Activated CD8-positive, alpha-beta memory T cell treated with anti-CD3 and anti-CD28 coated beads for 36 hours (primary cell): Measurements from ENCODE around the gene MSI2. TPM values are rescaled to one million over a fixed set of nuclear protein-coding genes. Genes with fewer than 3 reads are reported as not detected.

Source experiments
- CTCF ChIA-PET: fragments of 350-600 bp; sonication (Branson Sonifier 250); formaldehyde crosslinking; loops from one replicate; lab custom pipeline; 2021; ENCODE audit warnings: antibody characterized with exemption; lab: Charles Lee
- POLR2A ChIA-PET: fragments of 350-600 bp; sonication (Branson Sonifier 250); formaldehyde crosslinking; loops from one replicate; lab custom pipeline; 2021; ENCODE audit warnings: antibody characterized with exemption; lab: Charles Lee
- total RNA-seq, 2 experiments: library from RNA; stranded (reverse); gene quantifications; one replicate each; pipeline ENCODE4 v1.2.3, GENCODE V29; 2021

Gene MSI2
- total RNA-seq, 2 experiments from 2014 or later: 56.5 to 59.6 TPM

GRCh38 chr17:57448759-57449283 is 192.5 kb downstream of the MSI2 start:
- ChIA-PET CTCF (interaction anchor here (1.1 to 1.5 kb wide), 2 partner anchors 205 to 206 kb away, joined by 3 to 4 read pairs; no protein-coding TSS in a partner anchor), POLR2A (no interaction called here)

- CTCF ChIA-PET: no interaction called here
- POLR2A ChIA-PET: interaction anchor here (1.1 kb wide), 1 partner anchor 10 kb away, joined by 3 read pairs; no protein-coding TSS in a partner anchor
Observed at GRCh38 chr17:57451191-57451590, 194.9 kb downstream of the MSI2 start.

GRCh38 chr17:57451643-57452042 is 195.3 kb downstream of the MSI2 start:
- ChIA-PET CTCF (no interaction called here), POLR2A (interaction anchor here (1.1 kb wide), 1 partner anchor 11 kb away, joined by 3 read pairs; no protein-coding TSS in a partner anchor)

DNA sequence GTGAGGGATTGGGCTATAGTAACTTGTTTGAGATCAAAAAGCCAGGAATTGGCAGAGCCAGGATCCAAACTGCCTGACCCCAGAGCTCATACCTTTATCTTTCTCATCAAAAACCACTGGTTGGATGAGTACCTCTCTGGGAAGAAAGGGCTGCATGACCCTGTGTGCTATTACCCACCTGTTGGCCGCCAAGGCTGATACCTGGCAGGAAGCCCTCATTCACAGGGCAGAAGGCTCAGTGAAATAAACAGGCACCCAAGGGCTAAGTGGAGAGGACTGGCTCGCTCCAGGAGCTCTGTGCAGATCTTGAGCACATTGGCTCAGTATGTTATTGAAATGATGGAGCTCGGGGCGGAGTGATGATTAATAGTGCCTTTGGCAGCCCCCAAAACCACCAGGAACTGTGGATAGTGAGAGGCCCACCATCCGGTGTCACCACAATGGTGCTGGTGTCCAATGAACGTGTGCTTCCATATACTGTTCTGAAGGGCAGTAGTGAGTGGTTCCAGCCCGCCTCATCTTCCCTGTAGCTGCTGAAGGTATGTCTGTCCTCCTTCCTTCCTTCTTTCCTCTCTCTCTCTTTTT is 197.6 kb downstream of the MSI2 start:
- ChIA-PET CTCF (interaction anchor here (0.6 to 2.3 kb wide), 5 partner anchors 10 to 444 kb away, joined by 3 to 10 read pairs (median 3); no protein-coding TSS in a partner anchor), POLR2A (interaction anchor here (0.6 to 1.3 kb wide), 3 partner anchors 54 to 197 kb away, joined by 3 to 9 read pairs (median 4); partner anchors contain the start of gene MSI2)

- CTCF ChIA-PET: interaction anchor here (0.7 to 2.3 kb wide), 5 partner anchors 11 to 217 kb away, joined by 3 to 10 read pairs (median 3); no protein-coding TSS in a partner anchor
- POLR2A ChIA-PET: interaction anchor here (0.6 to 1.4 kb wide), 6 partner anchors 8 to 198 kb away, joined by 3 to 9 read pairs (median 4); partner anchors contain the start of gene MSI2
Observed at GRCh38 chr17:57454729-57455062, 198.4 kb downstream of the MSI2 start.

DNA sequence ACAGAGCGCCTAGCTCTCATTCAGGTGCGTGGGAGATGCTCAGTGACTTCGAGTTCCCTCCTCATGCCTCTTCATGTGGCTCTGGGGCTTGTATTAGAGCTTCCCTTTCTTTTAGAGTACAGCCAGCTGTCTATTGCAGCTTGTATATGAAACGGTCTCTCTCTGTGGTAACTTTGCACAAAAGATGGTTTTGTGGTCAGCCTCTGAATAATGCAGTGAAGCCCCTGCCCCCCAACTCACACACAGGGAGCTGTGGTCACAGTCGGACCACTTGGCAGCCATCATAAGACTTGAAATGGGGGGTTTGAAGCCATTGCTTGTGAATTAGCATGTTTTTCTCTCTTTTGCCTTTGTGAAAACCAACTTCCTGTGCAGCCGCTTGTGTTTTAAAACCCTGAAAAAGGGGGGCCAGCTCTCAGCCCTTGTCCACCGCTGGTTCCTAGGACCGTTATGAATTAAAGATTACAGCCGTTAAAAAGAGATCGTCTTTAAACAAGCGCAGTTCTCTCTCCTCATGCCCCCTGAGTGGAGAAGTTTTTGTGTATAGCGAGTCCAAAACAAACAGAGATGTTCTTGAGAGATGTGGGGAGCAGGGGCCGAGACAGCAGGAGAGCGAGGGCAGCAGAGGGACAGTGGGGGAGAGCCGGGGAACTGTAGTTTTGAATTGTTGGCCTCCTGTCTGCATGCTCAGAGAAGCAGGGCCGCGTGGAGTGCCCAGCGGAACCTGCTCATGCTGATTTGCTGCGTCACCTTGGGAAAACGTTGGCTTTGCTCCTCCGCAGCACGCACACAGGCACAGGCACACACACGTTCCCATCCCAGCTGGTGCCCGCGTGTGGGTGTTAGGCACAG is 199.0 kb downstream of the MSI2 start:
- ChIA-PET CTCF (interaction anchor here (0.6 to 2.3 kb wide), 5 partner anchors 11 to 212 kb away, joined by 3 to 10 read pairs (median 3); no protein-coding TSS in a partner anchor), POLR2A (interaction anchor here (0.7 to 1.4 kb wide), 5 partner anchors 8 to 198 kb away, joined by 3 to 9 read pairs (median 4); partner anchors contain the start of gene MSI2)

- ChIA-PET POLR2A (no interaction called here), CTCF (no interaction called here)
Observed at GRCh38 chr17:57456622-57457021, 200.3 kb downstream of the MSI2 start.

DNA sequence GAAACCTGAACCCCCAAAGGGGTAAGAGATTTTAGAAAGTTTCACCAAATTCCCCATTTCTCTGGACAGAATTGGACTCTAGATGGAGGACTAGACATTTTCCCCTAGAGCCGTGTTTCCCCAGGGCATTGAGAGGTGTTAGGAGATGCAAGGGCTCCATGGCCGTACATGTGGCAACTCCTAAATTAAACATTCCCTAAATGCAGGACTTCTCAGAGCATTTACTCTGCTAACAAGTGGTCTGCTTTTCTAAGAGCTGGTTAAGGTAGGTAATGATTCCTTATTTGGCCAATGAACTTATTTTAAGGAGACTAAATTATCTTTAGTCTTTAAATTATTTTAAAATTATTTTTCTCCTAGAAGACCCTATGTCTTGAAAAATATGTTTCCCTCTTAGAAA is 200.9 kb downstream of the MSI2 start:
- CTCF ChIA-PET: no interaction called here
- POLR2A ChIA-PET: no interaction called here

GRCh38 chr17:57458718-57459285 is 202.5 kb downstream of the MSI2 start:
- CTCF ChIA-PET: interaction anchor here (1.6 kb wide), 1 partner anchor 216 kb away, joined by 3 read pairs; no protein-coding TSS in a partner anchor
- POLR2A ChIA-PET: no interaction called here

DNA sequence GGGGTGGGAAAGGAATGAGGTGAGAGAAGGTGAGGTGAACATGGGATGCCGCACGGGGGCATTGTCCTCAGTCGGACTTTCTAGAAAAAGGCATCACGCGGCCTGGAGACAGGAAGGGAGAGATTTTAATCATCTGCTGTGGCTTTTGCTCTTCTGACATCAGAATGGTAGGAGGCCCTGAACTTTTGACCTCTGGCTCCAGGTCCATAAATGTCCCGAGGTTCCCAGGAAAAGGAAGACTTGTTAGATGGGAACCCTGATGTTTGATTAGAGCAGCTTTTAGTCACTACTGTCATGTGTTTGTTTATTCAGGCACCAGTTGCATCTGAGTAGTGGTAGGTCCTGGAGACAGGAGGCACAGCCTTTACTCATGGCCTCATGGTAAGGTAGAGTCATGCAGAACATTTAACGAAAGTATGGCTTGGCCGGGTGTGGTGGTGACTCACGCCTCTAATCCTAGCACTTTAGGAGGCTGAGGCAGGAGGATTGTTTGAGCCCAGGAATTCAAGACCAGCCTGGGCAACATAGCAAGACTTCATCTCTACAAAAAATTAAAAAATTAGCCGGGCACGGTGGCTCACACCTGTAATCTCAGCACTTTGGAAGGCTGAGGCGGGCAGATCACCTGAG is 203.1 kb downstream of the MSI2 start:
- POLR2A ChIA-PET: no interaction called here
- CTCF ChIA-PET: interaction anchor here (1.6 to 1.8 kb wide), 3 partner anchors 18 to 217 kb away, joined by 3 to 6 read pairs (median 5); no protein-coding TSS in a partner anchor

DNA sequence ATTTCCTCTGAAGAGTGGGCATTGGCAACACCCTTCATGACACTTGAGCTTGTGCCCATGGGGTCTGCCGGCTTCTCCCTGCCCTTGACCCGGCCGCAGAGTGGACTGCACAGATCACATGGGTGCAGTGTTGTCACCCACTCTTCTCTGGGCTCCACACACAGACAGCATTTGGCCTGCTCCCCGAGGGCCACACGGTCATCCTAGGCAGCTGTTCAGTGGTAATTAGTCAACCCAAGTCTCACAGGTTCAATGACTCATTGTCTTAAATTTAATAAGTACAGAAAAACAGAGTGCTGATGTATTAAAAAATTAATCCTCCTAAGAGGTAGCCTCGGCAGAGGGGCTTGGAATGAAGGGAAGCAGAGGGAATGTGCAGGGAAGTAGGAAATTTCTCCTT is 204.8 kb downstream of the MSI2 start:
- CTCF ChIA-PET: interaction anchor here (0.7 to 1.8 kb wide), 3 partner anchors 20 to 218 kb away, joined by 3 to 6 read pairs (median 5); no protein-coding TSS in a partner anchor
- POLR2A ChIA-PET: interaction anchor here (0.9 kb wide), 1 partner anchor 20 kb away, joined by 3 read pairs; no protein-coding TSS in a partner anchor

GRCh38 chr17:57462007-57462579 is 205.8 kb downstream of the MSI2 start:
- POLR2A ChIA-PET: interaction anchor here (0.5 to 1.0 kb wide), 3 partner anchors 7 to 548 kb away, joined by 3 read pairs; partner anchors contain the start of gene TRIM25

DNA sequence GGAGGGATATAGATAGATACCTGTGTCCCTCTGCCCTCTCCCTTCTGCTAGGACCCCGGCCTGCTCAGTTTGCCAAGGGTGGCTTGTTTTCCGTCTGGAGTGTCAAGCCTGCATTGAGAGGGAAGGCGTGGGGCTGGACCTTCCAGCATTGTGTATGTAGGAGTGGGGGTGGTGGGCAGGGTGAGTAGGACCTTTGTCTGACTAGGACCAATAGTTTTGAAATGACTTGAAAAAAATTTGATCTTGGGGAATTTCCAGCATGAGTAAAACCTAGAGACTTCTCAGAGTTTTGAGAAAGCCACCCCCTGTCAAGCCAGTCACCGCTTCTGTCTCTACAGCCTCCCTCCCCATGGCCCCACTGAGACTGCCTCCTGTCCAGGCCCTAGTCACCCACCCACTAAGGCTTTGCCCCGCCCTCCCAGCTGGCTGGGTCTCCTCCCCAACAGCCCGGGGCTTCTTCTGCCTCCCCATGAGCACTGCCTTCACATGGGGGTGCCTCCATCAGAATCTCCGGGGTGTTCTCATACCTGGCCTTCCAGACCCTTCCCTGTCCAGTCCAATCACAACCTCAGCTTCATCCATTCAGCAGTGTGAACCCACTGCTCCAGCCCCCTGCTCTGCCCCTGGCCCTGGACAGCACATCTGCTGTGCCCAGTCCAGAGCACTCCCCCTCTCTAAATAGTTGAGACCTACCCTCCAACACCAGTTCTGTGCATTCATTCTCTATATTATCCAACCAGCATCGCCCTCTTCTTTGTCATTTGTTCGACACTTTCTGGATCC is 207.0 kb downstream of the MSI2 start:
- CTCF ChIA-PET: interaction anchor here (0.6 to 1.1 kb wide), 2 partner anchors 22 to 554 kb away, joined by 3 to 4 read pairs; no protein-coding TSS in a partner anchor
- POLR2A ChIA-PET: interaction anchor here (0.6 to 1.0 kb wide), 3 partner anchors 8 to 206 kb away, joined by 3 to 9 read pairs (median 3); no protein-coding TSS in a partner anchor

More at GRCh38 chr17:57462007-57462579, 205.8 kb downstream of the MSI2 start:
- CTCF ChIA-PET: interaction anchor here (1.1 kb wide), 1 partner anchor 21 kb away, joined by 4 read pairs; no protein-coding TSS in a partner anchor

DNA sequence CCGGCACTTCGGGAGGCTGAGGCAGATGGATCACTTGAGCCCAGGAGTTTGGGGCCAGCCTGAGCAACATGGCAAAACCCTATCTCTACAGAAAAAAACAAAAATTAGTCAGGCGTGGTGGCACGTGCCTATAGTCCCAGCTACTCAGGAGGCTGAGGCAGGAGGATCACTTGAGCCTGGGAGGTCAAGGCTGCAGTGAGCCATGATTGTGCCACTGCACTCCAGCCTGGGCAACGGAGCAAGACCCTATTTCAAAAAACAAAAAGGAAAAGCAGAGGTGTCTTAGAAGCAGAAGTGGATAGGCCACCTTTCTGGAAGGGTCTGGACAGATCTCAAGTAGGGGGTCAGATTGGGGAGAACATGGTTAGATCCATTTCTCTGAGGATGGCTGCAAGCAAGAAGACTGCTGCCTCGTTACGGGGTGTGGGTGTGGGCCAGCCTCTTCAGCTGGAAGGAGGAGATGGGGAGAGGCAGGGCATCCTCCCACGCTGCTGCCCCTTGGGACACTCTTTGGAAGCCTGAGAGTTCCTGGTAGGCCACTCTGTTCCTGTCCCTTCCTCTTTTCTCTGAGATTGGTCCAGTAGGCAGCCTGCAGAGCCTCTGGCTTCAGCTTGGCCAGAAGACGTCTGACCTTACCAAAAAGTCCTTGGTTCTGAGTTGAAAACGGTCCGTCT is 208.0 kb downstream of the MSI2 start:
- POLR2A ChIA-PET: no interaction called here
- CTCF ChIA-PET: interaction anchor here (0.7 kb wide), 1 partner anchor 221 kb away, joined by 3 read pairs; no protein-coding TSS in a partner anchor

GRCh38 chr17:57465610-57466009 is 209.3 kb downstream of the MSI2 start:
- ChIA-PET POLR2A (no interaction called here), CTCF (interaction anchor here (0.9 kb wide), 1 partner anchor 11 kb away, joined by 3 read pairs; no protein-coding TSS in a partner anchor)

GRCh38 chr17:57466017-57466471 is 209.7 kb downstream of the MSI2 start:
- POLR2A ChIA-PET: no interaction called here
- CTCF ChIA-PET: interaction anchor here (0.9 kb wide), 1 partner anchor 11 kb away, joined by 3 read pairs; no protein-coding TSS in a partner anchor
